Upper lobe of left lung (tissue), 4 donors: Measurements from ENCODE around the gene PTPRD.

ENCODE experiments used
- POLR2A ChIP-seq, 4 donors: fragments of 450-650 bp; IDR thresholded peaks; one replicate each; pipeline ENCODE4 v1.5.1; 2016 to 2017; ENCODE audit warnings: antibody characterized with exemption in 4 of 4, mild to moderate bottlenecking in 2 of 4
- POLR2AphosphoS5 ChIP-seq, 2 donors: sonication (generic); formaldehyde crosslinking; IDR thresholded peaks; one replicate each; pipeline ENCODE4 v1.5.1; 2017; ENCODE audit warnings: antibody characterized with exemption in 2 of 2
- TF ChIP-seq, protein P1 (sequence below), 6 experiments: fragments of 450-650 bp in 4 of 6; fragments of 200-600 bp in 2 of 6; sonication (generic) in 2 of 6; IDR thresholded peaks; one replicate each; pipeline ENCODE4 v1.5.1; 2016 to 2019; ENCODE audit warnings: antibody characterized with exemption in 6 of 6

DNA sequence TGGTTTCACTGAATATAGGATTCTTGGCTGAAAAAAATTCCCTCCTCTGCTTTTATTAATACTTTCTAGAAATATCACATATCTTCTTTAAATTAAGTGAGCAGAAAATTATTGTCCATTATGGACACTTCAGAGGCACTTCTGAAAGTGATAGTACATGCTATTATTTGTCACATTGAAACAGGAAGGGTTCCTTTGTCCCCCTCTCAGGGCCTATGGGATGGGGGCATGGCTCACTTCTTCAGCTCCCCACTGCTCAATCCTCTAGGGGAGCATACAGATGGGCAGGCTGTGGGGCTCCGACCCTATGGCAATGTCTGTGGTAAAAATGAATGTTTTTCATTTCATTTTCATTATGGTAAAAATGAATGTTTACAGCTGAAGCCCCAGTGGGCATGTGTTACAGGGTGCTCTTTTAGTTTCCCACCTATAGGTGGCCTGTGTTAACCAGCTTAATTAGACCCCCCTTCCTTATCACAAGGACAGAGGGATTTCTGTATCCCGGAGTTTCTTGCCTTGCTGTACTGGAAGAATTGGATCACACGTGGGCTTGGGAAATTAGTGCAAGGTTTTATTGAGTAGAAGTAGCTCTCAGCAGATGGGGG lies 1225.2 kb downstream of the PTPRD start:
- TF ChIP-seq, protein P1, sequence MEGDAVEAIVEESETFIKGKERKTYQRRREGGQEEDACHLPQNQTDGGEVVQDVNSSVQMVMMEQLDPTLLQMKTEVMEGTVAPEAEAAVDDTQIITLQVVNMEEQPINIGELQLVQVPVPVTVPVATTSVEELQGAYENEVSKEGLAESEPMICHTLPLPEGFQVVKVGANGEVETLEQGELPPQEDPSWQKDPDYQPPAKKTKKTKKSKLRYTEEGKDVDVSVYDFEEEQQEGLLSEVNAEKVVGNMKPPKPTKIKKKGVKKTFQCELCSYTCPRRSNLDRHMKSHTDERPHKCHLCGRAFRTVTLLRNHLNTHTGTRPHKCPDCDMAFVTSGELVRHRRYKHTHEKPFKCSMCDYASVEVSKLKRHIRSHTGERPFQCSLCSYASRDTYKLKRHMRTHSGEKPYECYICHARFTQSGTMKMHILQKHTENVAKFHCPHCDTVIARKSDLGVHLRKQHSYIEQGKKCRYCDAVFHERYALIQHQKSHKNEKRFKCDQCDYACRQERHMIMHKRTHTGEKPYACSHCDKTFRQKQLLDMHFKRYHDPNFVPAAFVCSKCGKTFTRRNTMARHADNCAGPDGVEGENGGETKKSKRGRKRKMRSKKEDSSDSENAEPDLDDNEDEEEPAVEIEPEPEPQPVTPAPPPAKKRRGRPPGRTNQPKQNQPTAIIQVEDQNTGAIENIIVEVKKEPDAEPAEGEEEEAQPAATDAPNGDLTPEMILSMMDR (IDR thresholded peaks at IDR 0.05), result no peak
- TF ChIP-seq POLR2A (IDR thresholded peaks at IDR 0.05) (no peak), POLR2AphosphoS5 (IDR thresholded peaks at IDR 0.05) (no peak)
